Head of caudate nucleus (tissue), 42 donors: ENCODE data around the gene MTMR1.

Source experiments
- DNase-seq, 42 donors: peaks; one replicate each; pipeline versions ENCODE4 v3.0.0 to v3.0.0-alpha.2; 2020 to 2021; ENCODE audit warnings: mixed read lengths in 7 of 42
- intact Hi-C: fragments of 100-400 bp; cut with DNase I; formaldehyde crosslinking; loops from one replicate; pipeline ENCODE4 v1.15.0; 2022

The MTMR1 gene

DNA sequence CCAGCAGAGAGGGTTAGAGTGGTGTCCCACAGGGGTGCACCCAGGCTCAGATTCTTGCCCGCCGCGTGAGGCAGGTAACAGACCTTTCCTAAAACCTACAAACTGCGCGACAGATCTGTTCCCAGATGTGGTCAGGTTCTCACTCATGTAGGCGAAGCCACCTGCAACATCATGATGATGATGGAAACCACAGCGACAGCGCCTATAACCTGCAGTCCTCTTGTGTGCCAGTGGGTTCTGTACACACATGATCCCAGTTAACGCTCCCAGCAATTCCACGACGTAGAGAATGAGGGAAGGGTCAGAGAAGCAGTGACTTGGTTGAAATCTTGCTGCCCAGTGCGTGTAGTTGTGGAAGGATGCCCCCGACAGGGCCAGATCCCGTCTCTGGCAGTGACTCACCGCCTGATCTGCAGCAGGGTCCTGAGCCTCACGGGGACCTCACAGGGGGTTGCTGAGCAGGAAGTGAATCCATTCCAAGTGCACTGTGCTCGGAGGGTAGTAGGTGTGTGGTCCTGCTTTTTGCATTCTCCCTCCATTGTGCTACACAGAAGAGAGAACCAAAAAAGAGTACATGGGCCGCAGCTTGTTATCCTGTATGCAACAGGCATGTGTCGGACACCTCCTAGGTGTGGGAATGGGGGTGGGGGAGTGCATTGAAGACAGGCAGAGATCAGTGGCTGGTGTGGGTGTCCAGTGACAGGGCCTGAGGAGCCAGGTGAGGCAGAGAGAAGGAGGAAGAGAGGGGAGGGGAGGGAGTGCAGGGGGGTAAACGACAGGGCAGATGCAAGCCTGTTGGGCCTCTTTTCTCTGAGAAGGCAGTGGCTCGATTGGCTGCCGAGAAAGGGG, 66.6 kb downstream of the MTMR1 start:
- DNase-seq: no peak
- intact Hi-C loops: loop anchor here (10.0 kb wide), 1 partner anchor 245 kb away; no protein-coding TSS in a partner anchor

DNA sequence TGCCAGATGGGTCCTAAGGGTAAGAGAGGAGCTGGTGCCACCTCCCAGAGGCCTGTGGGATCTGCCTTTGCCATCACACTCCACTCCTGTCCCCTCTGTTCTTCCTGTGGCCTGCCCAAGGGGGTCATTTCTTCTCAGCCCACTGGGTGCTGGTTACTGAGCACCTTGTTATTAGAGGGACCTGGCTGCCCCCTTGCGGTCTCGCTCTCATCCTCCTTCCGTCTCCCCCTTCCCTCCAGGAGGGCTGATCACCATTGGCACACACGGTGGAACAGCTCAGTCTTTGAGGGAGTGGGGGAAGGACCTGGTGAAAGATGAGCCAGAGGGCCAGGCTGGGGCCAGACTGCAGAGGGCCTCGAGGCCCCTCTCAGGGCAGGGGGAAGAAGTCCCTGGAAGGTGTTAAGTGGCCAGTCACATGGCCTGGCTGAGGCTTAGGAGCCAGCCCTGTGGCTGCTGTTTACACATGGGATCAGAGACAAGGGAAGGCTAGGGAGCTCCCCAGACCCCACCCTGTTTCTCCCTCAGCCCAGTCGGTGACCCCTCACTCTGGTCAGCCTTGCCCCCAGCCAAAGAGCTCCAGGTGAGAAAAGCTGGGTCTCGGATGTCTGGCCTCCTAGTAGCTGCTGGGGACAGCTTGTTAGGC, 68.1 kb downstream of the MTMR1 start:
- intact Hi-C loops: loop anchor here (10.0 kb wide), 1 partner anchor 244 kb away; no protein-coding TSS in a partner anchor
- DNase-seq: no peak

DNA sequence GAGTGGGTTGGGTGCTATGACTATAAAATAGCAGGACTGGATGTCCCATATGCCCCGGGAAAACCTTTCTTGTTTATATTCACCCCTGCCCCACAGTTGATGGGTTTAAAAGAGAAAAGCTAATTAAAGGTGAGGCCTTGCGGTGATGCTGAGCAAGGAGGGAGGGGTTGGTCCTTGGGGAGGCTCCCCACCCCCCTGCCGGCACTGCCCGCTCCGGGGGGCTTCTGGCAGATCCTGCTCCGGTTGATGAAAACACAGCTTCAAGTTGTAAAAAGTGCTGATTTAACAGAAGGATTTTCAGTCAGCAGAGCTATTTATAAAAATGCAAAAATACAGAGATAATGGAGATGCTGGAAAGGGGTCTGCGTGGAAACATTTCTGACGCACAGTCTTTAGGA, 68.6 kb downstream of the MTMR1 start:
- no peak for DNase-seq
- intact Hi-C loops: loop anchor here (10.0 kb wide), 1 partner anchor 243 kb away; no protein-coding TSS in a partner anchor

DNA sequence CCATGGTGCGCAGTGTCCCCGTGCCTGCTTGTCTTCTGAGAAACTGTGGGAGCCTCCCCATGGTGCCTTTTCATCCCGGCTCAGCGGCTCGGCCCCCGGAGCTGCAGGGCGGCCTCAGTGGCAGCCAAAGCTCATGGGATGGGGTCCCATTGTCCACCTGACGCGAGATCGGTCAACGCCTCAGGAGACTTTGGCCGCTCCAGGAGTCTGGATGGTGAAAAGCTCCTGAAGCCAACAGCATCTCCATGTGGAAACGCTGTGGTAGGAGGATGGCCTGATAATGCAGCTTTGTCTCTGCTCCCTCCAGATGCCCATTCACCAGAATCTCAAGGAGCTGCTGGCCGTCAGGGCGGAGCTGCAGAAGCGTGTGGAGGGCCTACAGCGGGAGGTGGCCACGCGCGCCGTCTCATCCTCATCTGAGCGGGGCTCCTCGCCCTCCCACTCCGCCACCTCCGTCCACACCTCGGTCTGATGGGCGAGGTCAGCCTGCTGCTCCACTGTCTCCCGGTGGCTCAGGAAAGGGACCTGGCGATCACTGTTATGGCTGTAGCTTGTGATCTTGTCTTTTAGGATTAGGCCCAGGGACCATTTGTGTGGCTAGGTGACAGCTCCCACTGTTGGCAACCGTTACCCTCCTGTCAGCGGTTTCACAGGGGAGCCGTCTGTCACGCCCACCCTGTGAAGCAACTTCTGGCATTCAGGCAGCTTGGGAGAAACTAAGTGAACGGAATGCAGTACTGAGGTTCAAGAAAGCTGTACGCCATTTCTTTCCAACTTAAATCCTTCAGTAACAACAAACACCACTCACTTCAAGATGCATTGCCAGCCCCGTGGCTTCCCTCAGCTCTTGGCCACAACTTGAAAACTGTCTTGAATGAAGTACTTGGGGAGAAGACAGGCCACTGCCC, 69.3 kb downstream of the MTMR1 start:
- DNase-seq: peak in 3 of 42 donors; percentile 20 to 48 (median 39)
- intact Hi-C loops: loop anchor here (10.0 kb wide), 1 partner anchor 242 kb away; no protein-coding TSS in a partner anchor

DNA sequence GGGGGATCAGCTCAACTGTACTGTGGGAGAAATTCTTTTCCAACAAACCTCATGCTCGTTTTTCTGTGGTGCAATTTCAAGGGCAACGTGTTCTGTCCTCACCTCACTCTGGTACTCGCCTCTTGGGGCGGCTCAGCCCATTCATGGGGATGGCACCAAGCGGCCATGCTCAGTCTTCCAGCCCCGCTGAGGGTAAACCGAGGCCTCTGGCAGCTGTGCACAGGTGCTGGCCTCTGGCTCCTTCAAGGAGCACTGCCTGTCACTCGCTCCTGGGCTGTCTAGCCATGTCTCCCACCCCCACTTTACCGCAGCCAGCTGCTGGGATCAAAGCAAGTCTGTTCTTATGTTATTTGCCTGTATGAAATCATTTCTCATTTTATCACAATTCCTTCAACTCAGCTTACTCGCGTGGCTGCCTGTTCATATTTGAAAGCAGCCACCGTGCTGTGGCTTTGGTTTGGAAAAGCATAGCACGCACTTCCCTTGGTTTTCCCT, 70.2 kb downstream of the MTMR1 start:
- intact Hi-C loops: loop anchor here (10.0 kb wide), 1 partner anchor 241 kb away; no protein-coding TSS in a partner anchor
- DNase-seq: no peak

DNA sequence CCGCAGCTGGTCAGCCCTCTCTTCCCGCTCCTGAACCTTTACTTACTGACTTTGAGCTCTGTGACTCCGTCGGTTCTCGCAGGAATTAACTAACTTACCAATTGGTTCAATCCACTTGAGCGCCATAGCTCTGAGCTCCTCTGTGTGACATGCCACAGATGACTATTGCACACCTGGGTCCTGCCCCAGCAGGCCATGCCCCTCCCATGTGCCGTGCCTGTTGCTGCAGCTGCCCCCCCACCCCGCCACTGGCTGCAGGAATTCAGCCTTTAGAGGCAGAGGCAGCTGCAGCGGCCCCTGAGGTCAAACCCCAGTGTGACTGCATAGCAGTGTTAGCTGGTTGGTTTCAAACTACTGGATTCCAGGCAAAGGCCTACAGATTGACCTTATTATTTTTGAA, 70.6 kb downstream of the MTMR1 start:
- intact Hi-C loops: loop anchor here (10.0 kb wide), 1 partner anchor 241 kb away; no protein-coding TSS in a partner anchor
- DNase-seq: no peak

DNA sequence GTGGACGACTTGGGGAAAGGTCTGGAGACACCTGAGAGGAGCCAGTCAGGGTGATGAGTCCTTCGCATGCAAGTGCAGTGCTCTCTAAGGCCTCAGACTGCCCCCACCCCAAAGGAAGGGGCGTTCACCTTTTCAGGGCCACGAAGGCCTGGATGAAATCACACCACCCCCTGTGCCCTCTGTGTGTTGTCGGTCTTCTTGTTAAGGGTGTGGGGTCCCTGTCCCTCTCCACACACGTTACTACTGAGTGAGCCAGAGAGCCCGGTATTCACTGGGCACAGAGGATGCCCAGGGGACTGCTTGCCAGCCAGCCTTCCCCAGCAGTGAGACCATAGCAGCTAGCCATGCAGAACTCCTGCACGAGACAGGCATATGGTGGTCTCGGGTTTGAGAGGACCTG, 72.0 kb downstream of the MTMR1 start:
- intact Hi-C loops: loop anchor here (10.0 kb wide), 1 partner anchor 240 kb away; no protein-coding TSS in a partner anchor
- DNase-seq: no peak

DNA sequence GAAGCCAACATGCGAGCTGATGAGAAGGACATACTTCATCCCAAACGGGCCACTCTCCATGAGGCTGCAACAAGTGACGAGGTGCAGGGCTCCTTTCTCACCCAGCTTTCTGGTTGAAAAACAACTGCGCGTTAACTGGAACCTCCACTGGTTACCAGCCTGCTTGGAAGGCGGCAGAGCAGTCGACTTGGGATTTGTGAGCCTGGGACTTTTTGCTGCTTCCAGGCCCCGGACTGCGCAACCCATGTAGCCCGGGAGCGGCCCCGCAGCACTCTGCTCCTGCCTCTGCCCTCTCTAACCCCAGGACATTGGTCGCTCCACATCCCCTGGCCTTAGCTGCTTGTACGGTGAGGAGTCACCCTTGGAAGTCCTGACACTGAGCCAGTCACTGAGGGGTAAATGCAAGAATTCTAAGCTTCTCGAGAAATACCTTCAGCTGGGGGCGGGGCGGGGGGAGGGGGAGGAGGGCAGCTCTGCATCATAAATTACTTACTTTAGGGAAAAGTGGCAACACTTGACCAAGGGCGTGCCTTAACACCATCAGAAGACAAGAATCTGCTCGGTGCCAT, 72.7 kb downstream of the MTMR1 start:
- intact Hi-C loops: loop anchor here (10.0 kb wide), 1 partner anchor 239 kb away; no protein-coding TSS in a partner anchor
- DNase-seq: no peak

DNA sequence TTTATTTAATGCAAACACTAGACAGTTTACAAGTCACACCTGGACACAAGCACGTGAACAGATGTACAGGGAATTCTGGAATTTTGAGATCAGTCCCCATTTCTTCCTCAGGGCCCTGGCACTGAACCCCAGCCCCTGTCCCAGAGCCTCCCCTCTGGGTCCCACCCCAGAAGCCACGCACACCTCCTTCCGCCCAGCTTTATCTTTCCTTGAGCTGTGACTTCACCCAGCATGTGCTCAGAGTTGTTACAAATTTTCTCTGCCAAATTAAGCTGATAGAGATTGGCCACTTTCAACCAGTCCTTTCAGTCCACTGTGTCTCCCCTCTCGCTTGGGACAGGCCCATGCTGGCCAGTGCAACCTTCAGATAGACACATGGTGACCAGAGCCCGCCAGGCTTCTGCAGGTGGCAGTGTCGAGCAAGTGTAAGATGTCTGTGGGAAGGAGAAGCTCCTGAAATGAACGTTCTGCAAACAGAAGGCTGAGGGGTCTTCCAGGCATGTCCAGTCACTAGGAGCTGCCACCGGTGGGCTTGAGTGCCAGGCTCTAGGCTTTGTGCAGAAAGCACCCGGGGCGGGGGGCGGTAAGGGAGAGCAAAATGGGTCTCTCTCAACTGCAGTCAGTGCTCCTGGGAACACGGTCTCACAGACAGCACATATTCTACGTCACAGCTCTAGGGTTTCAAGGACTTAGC, 73.3 kb downstream of the MTMR1 start:
- intact Hi-C loops: loop anchor here (10.0 kb wide), 1 partner anchor 238 kb away; no protein-coding TSS in a partner anchor

DNA sequence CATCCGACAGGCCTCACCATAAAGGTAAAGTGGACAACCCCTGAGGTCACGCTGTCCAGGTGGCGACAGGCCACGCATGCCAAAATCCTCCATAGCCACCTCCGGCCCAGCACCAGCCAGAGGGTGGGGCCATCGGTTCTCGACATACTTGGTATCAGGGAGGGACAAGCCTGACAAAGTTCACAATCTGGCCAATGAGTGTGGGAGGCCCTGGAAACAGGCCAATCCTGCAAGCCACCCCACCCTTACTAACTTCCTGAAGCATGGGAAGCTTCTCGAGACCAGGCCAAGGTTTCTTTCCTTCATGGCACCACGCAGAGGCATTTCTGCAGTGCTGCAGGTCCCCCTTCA, 73.8 kb downstream of the MTMR1 start:
- intact Hi-C loops: loop anchor here (10.0 kb wide), 1 partner anchor 238 kb away; no protein-coding TSS in a partner anchor
- no peak for DNase-seq

More for the DNA sequence above, 73.3 kb downstream of the MTMR1 start:
- DNase-seq: no peak

DNA sequence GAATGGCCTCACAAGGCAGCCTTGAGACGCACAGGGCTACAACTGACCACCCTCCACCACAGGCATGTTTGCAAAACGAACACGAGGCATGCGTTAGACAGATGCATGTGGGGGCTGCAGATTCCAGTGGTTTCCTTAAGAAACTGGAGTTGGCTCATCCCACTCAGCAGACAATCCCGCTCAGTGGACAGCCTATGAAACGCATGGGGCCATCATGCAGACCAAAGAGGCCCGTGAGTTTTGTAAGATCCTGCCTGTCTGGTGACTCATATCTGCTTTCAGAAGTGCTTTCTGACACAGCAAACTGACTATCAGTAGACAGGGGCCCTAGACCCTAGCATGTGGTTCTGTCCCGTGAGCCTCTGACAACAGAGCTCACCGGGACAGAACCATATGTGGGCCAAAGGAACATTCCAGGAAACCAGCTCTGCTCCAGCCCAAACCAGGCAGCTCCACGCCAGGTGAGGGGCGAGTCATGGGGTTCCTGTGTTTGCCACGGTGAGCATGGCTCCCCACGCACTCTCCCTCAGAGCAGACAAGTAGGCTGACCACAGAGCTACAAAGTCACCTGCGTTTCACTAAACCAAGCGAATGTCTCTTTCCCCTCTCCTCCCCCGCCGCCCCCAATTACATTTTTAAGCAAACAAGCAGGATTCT, 74.4 kb downstream of the MTMR1 start:
- intact Hi-C loops: loop anchor here (10.0 kb wide), 1 partner anchor 237 kb away; no protein-coding TSS in a partner anchor
- no peak for DNase-seq

DNA sequence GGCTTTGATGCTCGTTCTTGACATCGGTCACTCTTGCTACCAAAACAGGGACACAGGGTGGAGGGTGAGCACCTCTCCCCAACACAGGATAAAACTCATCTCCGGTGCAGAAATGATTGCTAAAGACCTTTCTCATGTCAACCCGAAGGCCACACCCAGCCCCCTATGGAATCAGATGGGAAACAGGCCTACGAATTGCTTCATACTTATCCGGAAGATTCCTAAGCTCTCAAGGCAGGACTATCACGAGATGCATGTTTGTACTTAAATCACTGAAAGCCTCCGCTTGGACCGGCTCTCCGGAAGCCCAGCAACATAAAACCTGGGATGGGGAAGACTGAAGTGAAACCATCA, 74.9 kb downstream of the MTMR1 start:
- DNase-seq: no peak
- intact Hi-C loops: loop anchor here (10.0 kb wide), 1 partner anchor 237 kb away; no protein-coding TSS in a partner anchor

DNA sequence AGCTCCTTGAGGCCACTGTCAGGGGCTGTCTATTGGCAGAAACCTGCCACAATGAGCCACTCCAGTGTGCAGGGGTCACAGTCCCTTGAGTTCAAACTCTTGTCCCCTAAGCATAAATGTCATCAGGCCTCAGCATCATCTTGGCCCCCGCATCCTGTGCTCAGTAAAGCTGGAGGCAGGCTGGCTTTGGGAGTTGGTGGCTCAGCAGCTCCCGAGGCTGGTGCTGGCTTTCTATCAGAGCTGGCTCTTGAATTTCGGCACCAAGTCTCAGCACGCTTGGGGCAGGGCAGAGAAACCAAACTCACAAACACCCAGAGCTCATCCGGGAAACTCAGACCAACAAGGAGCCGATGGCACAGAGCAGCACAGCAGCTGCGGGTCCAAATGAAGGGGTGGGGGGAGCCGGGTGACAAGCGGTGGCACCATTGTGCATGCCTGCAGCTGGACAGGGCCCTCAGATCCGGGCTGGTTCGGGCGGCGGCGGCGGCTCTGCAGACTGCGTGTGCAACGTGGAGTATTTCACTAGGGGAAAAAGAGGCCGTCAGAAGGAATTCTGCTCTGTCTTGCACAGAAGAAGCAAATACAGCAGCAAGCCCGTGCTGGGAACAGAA, 75.5 kb downstream of the MTMR1 start:
- intact Hi-C loops: loop anchor here (10.0 kb wide), 1 partner anchor 236 kb away; no protein-coding TSS in a partner anchor
- peak in 37 of 42 donors; percentile 34 to 75 (median 65) for DNase-seq

DNA sequence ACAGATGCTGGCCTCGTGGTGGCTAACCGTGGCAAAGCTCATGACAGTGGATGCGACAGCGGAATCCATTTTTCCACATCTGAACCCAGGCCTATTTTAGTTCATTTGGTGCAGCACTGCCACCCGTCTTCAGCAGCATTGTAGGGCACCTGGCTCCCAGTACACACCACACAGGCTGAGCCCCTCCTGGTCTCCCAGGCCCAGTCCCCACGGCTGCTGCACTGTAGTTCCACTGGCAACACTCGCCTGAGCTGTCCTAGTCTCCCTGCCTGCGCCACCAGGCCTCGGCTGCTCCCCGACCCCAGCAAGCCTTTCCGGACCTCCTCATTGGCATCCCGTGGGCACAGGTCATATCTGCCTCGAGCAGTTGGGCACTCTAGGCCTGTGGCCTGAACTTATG, 76.2 kb downstream of the MTMR1 start:
- intact Hi-C loops: loop anchor here (10.0 kb wide), 1 partner anchor 235 kb away; no protein-coding TSS in a partner anchor
- DNase-seq: no peak

DNA sequence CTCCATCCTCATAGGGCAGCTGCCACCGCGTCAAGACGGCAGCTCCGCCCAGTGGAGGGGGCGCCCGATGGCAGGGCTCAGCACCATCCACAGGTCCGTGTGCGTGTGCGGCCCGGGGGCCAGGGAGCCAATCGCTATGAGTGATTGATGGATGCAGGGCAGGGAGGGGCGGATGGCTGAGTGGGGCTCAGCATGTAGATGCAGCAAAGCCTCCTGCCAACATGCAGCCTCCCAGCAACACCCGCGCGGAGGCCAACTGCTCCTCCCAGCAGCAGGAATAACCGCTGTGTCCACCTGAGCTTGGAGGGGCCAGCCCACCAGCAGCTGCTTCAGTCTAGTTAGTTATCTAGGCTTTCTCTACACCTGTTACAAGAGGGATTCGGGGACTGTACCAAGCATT, 77.4 kb downstream of the MTMR1 start:
- no peak for DNase-seq
- intact Hi-C loops: loop anchor here (10.0 kb wide), 1 partner anchor 134 kb away; no protein-coding TSS in a partner anchor

DNA sequence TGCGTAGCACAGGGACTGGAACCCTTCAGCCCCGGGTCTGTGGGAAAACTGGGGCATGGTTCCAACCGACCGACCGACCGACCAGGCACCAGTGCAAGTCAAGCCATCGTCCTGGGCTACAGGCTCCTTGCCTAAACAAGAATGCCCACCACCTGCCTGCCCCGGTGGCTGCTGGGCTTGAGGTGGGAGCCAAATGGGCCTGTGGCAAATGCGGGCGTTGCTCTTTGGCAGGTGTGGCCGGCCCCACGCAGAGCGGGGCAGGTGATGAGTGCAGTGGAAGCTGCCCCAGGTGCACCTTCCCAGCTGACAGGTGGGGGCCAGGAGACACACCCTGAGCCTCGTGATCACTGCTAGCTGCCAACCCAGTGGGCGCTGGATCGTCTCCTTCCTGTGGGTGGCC, 77.9 kb downstream of the MTMR1 start:
- intact Hi-C loops: loop anchor here (10.0 kb wide), 1 partner anchor 134 kb away; no protein-coding TSS in a partner anchor
- no peak for DNase-seq
